Activated CD4-positive, CD25-positive, alpha-beta regulatory T cell treated with anti-CD3 and anti-CD28 coated beads, Interleukin-2, amount 50 U/mL, for 72 hours (primary cell): ENCODE data around the gene MSLN.
A peak's percentile ranks its signal among the peaks of the same experiment; 100 is the strongest.

Source experiments
- DNase-seq: peaks from one replicate; pipeline ENCODE4 v3.0.0; 2021

Gene MSLN

GRCh38 chr16:760545-761343, at the start of gene MSLN:
MSLN (plus strand) TSS chr16:760734; CDS start chr16:762681, 1,947 bp downstream.
- no peak for DNase-seq

DNA sequence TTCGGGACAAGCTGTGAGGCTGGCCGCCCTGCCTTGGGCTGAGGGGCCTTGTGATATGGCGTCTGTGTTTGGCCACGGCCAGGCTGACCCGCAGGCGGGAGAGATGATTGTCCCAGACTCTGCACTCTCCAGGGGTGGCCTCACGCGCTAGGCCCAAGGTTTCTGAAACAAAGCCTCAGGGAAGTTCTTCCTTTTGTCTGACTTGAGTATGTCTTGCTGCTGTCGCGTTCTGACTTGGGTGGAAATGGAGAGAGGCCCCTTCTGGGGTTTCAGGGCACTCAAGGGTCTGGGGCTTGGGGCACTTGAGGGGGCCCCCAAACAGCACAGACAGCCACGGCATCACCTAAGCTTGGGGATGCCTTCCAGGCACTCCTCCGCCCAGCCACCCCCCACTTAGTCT, 49.5 kb upstream of the MSLN start:
- no peak for DNase-seq

DNA sequence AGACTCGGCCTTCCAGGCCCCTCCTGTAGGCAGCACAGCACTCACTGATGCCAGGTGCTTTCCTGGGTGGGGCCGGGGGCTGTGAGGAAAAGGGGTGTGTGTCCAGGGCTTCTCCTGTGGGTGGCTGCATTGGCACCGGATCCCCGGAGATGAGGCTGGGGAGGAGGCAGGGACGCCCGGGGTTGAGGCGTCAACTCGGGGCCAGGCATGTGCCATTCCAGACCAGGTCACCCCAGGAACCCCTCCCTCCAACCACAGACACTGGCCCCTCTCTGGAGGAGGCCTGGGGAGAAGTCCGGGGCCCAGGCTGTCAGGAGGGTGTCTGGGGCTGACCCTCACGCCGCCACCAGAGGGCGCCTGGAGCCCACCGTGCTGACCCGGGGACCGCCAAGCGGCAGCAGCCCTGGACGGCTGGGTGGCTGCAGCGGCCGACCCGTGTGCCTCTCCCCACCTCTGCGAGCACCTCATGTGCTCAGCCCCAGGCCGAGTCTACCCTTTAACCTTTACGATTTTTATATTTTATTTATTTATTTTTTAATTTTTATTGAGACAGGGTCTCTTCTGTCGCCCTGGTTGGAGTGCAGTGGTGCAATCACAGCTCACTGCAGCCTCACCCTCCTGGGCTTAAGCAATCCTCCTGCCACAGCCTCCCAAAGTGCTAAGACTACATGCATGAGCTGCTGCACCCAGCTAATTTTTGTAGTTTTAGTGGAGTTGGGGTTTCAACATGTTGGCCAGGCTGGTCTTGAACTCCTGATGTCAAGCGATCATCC, 48.8 kb upstream of the MSLN start:
- DNase-seq, result peak; percentile 84

DNA sequence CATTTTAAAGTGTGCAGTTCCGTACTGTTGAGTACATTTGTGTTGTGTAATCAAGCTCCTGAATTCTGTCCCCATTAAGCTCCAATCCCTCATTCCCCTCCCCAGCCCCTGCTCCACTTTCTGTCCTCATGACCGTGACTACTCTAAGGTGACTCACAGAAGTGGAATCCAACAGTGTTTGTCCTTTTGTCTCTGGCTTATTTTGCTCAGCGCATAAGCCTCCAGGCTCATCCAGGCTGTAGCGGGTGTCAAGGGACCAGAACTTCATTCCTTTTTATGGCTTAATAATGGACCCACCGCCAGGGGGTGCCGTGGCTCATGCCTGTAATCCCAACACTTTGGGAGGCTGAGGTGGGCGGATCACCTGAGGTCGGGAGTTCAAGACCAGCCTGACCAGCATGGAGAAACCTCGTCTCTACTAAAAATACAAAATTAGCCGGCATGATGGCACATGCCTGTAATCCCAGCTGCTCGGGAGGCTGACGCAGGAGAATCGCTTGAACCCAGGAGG, 47.7 kb upstream of the MSLN start:
- DNase-seq, result peak; percentile 57

DNA sequence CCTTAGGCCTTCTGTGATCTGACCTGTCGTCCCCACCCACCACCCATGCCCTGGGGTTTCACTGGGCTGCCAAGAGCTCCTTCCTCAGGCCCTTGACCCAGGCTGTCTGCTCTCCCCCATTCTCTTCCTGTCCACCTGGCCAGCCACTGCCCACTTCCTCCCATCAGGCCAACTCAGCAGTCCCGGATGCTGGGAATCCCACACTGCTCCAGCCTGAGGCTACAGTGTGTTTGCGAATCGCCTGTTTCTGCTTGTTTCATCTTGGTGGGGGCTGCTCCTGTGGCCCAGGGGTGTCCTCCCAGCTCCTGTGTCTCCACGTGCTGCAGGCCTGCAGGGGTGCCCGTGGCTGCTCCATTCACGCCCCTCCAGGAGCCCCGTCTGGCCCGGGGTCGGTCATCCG, 46.5 kb upstream of the MSLN start:
- DNase-seq, result no peak

DNA sequence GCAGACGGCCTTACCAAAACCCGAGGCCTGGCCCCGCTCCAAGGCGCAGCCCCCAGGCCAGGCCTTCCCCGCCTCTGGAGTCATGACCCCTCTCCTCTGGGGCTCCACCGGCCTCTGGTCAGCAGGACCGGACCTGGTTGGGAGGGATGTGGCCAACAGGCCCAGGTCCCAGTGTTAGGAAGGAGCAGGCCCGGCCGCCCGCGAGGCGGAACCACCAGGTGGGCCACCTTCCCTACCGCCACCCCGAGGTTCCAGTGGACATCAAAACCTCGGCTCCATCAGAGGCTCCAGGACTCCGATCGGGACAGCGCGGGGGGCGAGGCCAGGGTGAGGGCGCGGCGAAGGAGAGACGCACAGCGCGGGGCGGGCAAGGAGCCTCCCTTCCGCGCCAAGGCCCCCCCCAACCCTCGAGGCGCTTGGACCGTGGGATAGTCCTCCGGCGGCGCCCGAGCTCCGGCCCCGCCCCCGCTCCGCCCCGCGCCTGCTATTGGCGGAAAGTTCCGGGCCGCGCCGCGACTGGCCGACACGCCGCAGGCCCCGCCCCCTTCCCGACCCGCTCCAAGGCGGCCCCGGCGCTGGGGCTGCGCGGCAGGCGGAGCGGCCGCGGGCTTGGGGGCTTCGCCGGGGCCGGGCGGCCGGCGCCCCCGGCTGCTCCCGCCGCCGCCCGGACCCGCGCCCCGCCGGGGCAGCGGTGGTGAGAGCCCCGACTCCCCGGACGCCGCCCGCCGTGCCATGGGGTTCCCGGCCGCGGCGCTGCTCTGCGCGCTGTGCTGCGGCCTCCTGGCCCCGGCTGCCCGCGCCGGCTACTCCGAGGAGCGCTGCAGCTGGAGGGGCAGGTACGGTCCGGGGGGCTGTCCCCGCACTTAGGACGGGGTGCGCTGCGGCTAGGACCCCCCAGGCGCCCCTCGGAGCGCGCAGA, 45.7 kb upstream of the MSLN start, which contains the start of gene METRN:
Gene METRN (plus strand): TSS at position 561 of the 919 bp plus-strand sequence. CDS start 172 bp downstream, at position 733.
- DNase-seq, result peak; percentile 95

DNA sequence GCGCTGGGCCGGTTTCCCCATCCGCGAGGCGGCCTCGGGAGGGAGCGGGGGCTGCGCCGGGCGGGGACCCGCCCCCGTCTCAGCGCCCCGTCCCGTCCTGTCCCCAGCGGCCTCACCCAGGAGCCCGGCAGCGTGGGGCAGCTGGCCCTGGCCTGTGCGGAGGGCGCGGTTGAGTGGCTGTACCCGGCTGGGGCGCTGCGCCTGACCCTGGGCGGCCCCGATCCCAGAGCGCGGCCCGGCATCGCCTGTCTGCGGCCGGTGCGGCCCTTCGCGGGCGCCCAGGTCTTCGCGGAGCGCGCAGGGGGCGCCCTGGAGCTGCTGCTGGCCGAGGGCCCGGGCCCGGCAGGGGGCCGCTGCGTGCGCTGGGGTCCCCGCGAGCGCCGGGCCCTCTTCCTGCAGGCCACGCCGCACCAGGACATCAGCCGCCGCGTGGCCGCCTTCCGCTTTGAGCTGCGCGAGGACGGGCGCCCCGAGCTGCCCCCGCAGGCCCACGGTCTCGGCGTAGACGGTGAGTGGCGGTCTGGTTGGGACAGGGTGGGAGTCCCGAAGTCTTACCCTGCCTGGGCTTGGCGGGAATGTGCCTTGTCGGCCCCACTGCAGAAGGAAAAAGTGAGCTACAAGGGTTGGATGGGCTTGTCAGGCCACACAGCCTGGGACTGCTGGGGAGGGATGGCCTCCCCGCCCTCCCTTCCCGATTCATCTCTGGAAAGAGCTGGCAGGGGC, 44.9 kb upstream of the MSLN start:
- peak; percentile 44 for DNase-seq

DNA sequence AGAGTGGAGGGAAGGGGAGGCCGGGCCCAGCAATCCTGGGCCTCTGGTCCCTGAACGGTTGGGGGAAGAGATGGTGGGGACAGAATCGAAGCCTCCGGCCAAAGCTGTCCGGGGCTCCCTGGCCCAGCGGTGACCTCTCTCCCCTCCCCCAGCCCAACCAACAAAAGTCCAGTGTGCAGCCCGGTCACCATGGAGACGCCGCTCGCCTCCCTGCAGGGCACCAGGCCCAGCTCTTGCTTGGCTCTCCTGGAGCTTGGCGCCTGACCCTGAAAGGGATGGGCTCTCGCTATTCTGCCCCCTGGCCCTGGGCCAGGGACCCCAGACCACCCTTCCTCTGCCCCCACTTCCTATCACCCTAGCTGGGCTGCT, 44.4 kb upstream of the MSLN start:
- DNase-seq, result no peak

DNA sequence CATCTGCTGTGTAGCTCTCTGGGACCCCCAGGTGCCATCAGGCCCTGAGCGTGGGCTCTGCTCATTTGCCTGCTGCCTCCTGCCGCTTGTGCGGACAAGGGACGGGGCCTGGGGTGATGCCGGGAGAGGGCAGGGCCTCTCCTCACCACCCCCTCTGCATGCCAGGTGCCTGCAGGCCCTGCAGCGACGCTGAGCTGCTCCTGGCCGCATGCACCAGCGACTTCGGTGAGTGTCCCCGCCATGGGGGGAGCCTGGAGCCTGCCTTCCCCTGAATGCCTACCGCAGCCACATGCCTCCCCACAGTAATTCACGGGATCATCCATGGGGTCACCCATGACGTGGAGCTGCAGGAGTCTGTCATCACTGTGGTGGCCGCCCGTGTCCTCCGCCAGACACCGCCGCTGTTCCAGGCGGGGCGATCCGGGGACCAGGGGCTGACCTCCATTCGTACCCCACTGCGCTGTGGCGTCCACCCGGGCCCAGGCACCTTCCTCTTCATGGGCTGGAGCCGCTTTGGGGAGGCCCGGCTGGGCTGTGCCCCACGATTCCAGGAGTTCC, 43.7 kb upstream of the MSLN start:
- DNase-seq, result no peak

- DNase-seq, result no peak
Observed at GRCh38 chr16:717450-718245, 42.9 kb upstream of the MSLN start.

DNA sequence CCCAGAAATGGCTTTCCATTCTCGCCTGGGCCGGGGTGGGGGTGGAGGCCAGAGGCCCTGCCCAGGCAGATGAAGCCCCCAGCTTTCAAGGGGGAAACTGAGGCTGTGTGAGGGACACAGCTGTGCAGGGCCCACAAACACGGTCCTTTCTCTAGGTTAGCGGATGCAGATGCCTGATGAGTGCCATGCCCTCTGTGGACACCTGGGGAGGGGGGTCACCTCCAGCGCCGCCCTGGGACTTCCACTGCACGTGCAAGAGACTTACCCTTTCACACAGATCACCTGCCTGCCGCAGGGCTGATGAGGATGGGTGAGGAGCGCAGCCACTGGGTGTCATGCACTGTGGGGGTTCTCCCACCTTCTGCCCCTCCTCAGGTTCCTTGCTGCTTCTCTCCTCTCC, 42.1 kb upstream of the MSLN start:
- no peak for DNase-seq

DNA sequence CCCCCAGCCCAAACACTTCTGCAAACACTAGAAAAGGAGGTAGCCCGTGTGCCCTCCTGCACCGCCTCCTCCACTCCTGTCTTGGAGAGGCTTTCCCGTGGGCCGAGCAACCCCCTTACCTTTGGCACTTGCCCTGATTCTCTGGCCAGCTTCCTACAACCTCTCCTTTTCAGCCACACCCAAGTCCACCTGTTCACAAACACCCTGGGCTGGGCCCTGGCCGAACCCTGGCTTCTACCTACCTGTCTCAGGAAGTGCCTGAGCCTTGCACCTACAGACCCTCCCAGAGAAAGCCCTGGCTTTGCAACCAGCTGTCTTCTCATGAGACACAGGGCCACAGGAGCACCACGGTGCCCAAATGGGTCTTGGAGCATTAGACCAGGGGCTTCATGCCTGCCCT, 41.6 kb upstream of the MSLN start:
- DNase-seq, result no peak

GRCh38 chr16:719815-720446, 40.6 kb upstream of the MSLN start:
- no peak for DNase-seq

DNA sequence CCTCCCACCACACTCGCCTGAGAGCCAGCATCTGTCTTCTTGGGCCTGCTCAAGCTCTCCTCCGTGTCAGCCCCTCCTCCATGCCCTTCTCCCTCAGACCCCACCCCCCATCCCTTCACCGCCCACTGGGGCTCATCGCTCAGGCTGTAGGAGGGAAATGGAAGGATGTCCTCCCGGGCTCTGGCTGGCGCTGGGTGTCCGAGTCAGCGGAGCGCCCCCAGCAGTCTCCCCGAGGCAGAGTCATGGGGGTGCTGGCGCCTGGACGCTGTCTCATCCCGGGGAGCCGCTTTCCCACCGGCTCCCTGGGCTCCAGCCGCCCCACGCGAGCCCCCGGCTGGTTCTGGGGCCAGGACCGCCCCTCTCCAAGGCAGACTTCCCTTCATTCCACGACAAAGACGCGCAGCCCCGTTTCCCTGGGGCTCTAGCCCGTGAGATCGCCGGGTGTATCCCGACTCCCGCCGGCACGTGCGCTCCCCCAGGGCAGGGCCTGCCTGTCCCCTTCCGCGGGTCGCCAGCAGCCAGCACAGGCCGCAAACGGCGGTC, 40.0 kb upstream of the MSLN start:
- peak; percentile 48 for DNase-seq

DNA sequence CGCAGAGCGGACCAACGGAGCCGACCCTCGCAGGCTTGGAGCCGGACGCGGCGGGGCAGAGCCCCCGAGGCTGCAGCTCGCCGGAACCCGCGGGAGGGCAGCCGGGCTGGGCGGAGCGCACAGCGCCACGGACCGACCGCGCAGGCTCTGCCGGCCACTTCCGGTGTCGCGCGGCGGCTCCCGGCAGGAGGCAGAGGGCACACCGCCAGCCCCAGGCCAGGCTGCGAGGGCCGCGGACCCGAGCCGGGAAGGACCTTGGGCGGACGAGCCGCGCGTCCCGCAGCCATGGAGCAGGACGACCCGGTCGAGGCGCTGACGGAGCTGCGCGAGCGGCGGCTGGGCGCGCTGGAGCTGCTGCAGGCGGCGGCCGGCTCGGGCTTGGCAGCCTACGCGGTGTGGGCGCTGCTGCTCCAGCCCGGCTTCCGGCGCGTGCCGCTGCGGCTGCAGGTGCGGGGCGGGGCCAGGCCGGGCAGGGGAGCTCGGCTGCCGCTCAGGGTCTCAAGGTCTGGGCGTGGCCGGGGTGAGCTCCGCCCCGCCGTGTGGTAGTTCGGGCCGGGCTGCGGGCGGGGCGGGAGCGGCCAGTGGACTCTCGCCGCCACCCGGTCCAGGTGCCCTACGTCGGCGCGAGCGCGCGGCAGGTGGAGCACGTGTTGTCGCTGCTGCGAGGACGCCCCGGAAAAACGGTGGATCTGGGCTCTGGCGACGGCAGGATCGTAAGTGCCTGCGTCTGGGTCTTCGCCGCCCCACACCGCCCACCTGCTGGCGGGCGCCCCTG, 39.4 kb upstream of the MSLN start, which contains the start of gene ANTKMT:
Gene ANTKMT (plus strand): TSS at position 157 of the 775 bp plus-strand sequence. CDS start 129 bp downstream, at position 286.
- DNase-seq, result peak; percentile 83

DNA sequence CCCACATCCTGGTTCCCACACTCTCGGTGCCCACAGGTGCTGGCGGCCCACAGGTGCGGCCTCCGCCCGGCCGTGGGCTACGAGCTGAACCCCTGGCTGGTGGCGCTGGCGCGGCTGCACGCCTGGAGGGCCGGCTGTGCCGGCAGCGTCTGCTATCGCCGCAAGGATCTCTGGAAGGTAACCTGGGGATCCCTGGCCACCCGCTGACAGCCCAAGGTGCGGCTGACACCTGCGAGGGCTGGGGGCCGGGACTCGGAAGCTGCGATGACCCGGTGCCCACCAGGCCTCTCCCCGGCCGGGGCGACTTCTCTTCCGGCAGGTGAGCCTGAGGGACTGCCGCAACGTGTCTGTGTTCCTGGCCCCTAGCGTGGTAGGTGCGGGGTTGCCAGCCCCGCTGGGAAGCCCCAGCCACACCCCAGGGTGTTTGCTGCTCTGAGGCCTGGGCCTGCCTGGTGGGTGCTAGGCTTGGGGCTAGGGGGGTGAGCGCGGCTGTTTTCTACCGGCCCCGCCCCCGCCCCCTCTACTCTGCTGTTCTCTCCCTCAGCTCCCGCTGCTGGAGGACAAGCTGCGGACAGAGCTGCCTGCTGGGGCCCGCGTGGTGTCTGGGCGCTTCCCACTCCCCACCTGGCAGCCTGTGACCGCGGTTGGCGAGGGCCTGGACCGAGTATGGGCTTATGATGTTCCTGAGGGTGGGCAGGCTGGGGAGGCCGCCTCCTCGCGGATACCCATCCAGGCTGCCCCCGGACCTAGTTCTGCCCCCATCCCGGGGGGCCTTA, 38.6 kb upstream of the MSLN start:
- DNase-seq, result no peak

- DNase-seq, result no peak
Observed at GRCh38 chr16:722835-723633, 37.5 kb upstream of the MSLN start.
